Activated naive CD4-positive, alpha-beta T cell treated with Interleukin-2 at 50 U/mL for 16 hours (primary cell): ENCODE results near the gene BICD1.

Experiments used
- DNase-seq: peaks from one replicate; pipeline ENCODE4 v3.0.0-alpha.2; 2020

The BICD1 gene

GRCh38 chr12:32104572-32105355 is 1.9 kb upstream of the BICD1 start:
- DNase-seq, result no peak

DNA sequence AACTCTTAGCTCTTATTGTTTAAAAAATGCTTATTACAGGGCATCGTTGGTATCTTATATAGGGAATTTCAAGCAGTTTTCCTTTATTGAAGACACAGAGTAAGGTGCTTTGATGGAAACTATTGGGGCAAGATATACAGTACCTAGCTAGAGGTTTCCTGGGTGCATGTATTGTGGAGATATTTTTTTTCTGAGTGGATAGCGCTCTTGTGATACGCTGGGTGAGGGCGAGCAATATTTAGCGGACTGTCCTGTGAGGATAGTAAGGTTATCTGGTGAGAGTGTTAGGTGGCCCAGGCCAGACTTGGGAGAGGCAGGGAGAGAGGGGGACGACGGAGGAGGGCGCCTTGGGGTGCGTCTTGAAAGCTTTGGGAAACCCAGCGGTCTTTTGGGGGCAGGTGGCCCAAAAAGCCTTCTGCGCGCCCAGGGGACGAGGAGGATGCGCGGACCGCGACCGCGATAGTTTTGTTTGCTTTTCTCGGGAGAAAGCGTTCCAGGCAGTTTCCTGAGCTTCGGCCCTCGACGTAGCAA is 596 bp upstream of the BICD1 start:
- DNase-seq, result no peak

DNA sequence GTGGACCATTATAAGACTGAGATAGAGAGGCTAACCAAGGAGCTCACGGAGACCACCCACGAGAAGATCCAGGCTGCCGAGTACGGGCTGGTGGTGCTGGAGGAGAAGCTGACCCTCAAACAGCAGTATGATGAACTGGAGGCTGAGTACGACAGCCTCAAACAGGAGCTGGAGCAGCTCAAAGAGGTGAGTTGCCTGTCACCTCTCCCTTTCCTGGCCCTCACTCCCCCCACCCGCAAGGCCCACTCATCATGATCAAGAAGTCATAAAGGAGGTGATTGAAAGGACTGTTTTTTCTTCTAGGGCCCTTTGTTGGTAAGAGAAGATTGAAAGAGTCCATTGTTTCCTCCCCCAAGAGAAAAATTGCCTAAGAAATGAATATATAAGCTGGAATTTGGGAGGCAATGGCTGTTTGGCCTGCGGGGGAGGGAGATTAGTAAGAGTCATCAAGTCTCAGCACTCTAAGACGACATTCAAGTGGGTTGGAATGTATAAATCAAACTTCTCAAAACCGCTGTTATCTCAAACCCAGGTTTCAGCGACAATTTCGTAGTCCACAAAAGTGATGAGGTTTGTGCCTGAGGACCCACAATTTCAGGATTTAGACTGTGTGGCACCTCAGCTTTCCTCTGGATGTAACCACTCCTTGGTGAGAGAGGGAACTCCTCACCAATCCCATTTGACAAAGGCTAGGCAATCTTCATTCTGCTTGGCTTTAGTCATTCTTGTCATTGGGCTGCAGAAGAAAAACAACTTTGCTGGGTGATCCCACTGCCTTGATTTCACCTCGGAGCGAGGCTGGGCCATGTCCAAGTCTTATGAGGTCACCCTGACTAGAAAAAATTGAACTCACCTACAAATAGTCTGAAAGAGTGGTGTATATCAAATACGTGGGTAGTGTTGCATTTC is 966 bp downstream of the BICD1 start:
- peak; percentile 51 for DNase-seq

DNA sequence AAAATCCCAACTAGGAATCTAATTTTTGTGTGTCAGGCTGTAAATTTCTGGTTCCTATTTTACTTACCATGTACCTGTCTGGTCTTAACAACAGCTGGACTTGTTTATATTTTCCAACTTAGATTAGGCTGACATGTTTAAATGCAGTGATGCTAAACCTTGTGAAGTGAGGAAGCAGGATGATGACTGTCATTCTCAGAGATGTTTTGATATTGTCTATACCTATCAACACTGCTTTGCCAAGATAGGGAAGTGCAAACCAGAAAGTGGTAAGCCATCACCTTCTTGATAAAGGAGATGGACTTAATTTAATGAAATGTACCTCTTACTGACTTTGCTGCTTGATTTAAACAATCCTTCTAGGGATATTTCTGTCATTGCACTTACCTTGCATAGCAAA is 2.1 kb downstream of the BICD1 start:
- DNase-seq, result no peak

DNA sequence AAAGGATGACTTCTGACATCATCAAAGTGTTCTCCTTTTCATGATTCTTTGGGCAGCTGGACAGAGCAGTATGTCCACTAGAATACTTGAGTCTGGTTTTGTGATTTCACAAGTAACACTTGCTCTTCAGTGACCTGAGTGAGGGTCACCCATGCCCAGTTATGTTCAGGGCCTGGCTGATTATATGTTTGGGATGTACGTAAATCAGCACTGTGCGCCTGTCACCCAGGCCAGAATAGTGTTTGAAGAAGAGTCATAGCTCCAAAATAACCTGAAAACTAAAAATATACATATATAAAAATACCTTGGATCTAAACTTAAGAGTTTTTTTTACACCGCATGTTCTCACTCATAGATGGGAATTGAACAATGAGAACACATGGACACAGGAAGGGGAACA is 3.8 kb downstream of the BICD1 start:
- no peak for DNase-seq

DNA sequence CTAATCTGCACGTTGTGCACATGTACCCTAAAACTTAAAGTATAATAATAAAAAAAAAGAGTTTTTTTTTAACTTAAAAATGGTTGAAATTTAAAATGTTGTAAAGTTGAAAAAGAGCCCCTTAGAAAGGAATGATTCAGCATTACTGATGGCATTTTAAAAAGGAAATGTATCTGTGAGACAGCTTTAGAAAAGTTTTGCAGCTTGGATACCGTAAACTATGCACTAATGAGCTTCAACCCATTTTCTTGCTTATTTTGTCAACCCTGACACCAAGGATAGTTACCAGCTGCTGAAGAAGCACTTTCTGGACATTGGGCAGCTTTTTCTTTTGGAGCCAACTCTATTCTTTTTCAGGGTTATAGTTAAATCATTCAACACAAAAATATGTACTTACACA is 4.3 kb downstream of the BICD1 start:
- no peak for DNase-seq

- no peak for DNase-seq
These were observed 8.9 kb downstream of the BICD1 start for GRCh38 chr12:32115404-32116104.

GRCh38 chr12:32116897-32117296 is 10.2 kb downstream of the BICD1 start:
- no peak for DNase-seq

- DNase-seq, result no peak
These were observed 10.7 kb downstream of the BICD1 start for GRCh38 chr12:32117316-32117715.

DNA sequence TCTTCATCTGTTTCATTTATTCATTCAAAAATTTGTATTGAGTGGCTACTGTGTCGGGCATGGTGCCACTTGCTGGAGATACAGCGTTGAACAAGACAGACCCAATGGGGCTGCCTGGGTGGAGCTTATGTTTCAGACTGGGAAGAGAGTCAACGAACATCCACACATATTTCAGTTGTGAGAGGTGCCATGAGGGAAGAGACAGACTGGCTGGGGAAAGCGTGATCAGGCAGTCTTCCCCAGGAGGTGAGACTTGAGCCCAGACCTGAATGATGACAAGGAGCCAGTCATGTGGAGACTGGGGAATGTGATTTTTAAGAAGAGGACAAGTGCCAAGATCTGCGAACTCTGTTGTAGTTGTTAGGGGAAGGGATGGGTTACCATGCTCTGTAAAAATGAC is 12.2 kb downstream of the BICD1 start:
- DNase-seq, result no peak

GRCh38 chr12:32120419-32120818 is 13.8 kb downstream of the BICD1 start:
- no peak for DNase-seq

- no peak for DNase-seq
These were observed 18.0 kb downstream of the BICD1 start for GRCh38 chr12:32124637-32125036.

DNA sequence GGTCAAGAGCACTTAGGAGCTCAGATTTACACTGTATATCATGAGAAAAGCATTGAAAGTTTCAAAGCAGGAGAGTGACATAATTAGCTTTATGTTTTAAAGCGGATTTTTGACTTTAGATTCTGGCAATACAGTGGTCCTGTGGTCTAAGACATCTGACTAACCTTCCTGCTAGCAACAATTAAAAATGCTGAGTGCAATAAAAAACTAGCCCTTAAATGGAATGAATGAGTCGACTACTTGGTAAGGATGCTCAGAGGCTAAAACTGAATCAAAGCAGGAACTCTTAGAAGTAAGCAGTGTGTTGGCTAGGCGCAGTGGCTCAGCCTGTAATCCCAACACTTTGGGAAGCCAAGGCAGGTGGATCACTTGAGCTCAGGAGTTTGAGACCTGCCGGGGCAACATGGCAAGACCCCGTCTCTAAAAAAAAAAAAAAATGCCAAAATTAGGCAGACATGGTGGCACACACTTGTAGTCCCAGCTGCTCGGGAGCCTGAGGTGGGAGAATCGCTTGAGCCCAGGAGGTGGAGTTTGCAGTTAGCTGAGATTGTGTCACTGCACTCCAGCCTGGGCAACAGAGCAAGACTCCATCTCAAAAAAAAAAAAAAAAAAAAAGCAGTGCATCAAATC is 18.9 kb downstream of the BICD1 start:
- DNase-seq, result no peak

DNA sequence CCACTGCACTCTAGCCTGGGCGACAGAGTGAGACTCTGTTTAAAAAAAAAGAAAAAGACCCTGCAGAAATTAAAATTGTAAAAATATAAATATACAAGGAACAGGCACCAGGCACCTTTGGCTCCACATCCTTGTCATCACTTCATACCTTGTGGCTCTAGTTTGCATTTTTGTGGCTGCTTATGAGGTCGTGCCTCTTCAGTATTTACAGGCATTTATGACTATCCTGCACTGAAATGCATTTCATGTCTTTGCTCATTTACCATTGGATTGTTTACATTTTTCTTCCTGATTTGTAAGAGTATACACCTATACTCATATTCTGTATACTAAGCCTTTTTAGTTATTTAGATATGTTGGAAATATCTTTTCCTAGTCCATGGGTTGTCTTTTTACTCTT is 20.1 kb downstream of the BICD1 start:
- no peak for DNase-seq

GRCh38 chr12:32131666-32132065 is 25.0 kb downstream of the BICD1 start:
- DNase-seq, result no peak

GRCh38 chr12:32134101-32134888 is 27.6 kb downstream of the BICD1 start:
- peak; percentile 63 for DNase-seq

DNA sequence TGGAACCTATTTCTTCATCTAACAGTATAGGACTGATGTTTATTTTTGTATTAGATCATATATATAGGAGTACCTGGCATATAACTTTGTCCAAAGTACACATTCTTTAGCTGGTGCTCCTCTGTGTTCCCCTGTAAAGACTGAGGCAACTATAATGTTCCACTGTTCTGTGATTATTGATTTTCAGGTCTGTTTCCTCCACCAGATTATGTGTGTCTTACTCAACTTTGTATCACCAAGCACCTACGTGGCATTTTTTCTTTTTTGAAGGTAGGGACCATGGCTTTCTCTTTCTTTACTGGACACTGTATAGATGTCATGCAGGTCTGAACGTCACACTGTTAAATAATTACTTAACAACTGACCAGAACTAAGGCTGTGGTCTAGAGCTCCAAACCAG is 29.3 kb downstream of the BICD1 start:
- DNase-seq, result no peak

GRCh38 chr12:32136404-32136803 is 29.8 kb downstream of the BICD1 start:
- no peak for DNase-seq

- no peak for DNase-seq
These were observed 32.4 kb downstream of the BICD1 start for GRCh38 chr12:32139064-32139421.

DNA sequence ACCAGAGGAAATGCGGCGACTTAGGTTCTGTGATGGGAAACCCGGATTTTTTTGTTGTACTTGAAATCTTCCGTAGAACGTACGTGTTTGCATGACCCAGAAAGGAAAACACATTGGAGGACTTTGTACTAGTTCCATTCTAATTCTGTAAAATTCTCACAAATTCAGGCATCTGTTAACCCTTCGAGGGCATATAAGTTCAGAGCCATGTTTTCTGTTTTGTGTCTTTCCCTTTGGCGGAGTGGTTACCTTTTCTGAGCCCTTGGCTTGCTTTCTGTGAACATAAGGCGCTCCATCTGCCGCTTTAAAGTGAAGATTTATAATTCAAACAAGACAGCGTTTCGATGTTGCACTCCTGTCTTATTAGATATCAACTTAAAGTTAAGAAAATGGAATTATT is 34.2 kb downstream of the BICD1 start:
- no peak for DNase-seq

- no peak for DNase-seq
These were observed 38.4 kb downstream of the BICD1 start for GRCh38 chr12:32145096-32145495.
